Left ventricle myocardium inferior (tissue), 1 donor: Measurements from ENCODE around the gene IL2RA. TPM values are rescaled to one million over a fixed set of nuclear protein-coding genes. Genes with fewer than 3 reads are reported as not detected.

ENCODE experiments used
- DNase-seq: peaks from one replicate; pipeline ENCODE4 v3.0.0-alpha.2; 2020
- H3K27ac ChIP-seq: fragments of 200-600 bp; replicated peaks from 2 replicates; pipeline ENCODE4 v1.8.0; 2021
- H3K27me3 ChIP-seq: fragments of 200-600 bp; 2 replicates; pipeline ENCODE4 v1.8.0; 2021; ENCODE audit warnings: low read depth
- H3K36me3 ChIP-seq: fragments of 200-600 bp; 2 replicates; pipeline ENCODE4 v1.8.0; 2021
- H3K4me1 ChIP-seq: fragments of 200-600 bp; 2 replicates; pipeline ENCODE4 v1.8.0; 2021
- H3K4me3 ChIP-seq: fragments of 200-600 bp; 2 replicates; pipeline ENCODE4 v1.8.0; 2021; ENCODE audit warnings: mild to moderate bottlenecking, moderate library complexity
- H3K9me3 ChIP-seq: fragments of 200-600 bp; replicated peaks from 2 replicates; pipeline ENCODE4 v1.8.0; 2021
- CTCF ChIP-seq: fragments of 200-600 bp; IDR thresholded peaks from 2 replicates; pipeline ENCODE4 v1.8.0; 2021; ENCODE audit warnings: antibody characterized with exemption, mild to moderate bottlenecking, borderline replicate concordance
- intact Hi-C: fragments of 100-400 bp; cut with micrococcal nuclease; formaldehyde crosslinking; loops from one replicate; pipeline ENCODE4 v1.11.0; 2022
- total RNA-seq: library from RNA; stranded (reverse); fragmentation: NEBNext Ultra II Directional; extraction: Animal tissue kit (Norgen Biotek cat#: 25700); gene quantifications from one replicate; pipeline ENCODE4 v1.2.1, GENCODE V29; 2021
- donor health status: DM: no; HTN: yes; CAD: no; lungs with severe emphysema.

Gene IL2RA
- total RNA-seq, 1 donor from 2014 or later = 2.3 TPM

DNA sequence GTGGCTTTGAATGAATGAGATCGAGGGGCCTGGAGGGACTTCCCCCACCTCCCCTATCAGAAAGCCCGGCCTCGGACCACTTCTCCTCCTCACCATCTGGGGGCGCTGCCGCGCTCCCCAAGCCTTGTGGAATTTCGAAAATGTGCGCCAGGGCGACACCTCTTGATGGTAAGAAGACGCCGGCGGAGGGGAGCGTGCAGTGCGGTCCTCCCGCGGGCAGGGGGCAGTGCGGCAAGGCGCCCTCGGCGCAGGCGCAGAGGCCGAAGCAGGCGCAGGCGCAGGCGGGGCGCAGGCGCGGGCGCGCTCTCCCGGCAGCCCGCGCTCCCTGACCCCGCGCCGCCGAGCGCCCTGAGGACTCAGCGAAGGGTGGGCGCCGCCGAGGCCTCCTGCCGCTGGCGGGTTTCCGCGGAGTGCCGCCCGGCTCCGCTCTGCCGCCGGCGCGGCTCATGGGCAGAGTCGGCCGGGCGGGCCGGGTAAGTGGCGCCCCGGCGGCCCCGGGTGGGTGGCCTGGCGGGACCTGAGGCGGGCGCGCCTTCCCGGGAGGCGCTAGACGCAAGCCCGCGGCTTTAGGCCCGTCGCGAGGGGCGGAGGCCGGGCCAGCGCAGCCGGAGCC, 26.7 kb upstream of the IL2RA start, which contains the start of gene RBM17:
Gene RBM17, plus strand, starts transcription at position 314 of the 613 bp plus-strand sequence. CDS start 8,032 bp downstream, outside the sequence.
- intact Hi-C loops = loop anchor here (5.0 kb wide), 2 partner anchors 37 to 77 kb away; no protein-coding TSS in a partner anchor
- Histone ChIP-seq H3K4me3 (peak within 1 kb of the TSS; percentile 98), H3K4me1 (peaks cover 81% of the 10 kb centered on the region), H3K27me3 (peaks cover 5% of the 10 kb centered on the region), H3K36me3 (no peaks in the 10 kb centered on the region), H3K27ac (peak within 1 kb of the TSS; percentile 97), H3K9me3 (no peaks in the 10 kb centered on the region)
- TF ChIP-seq CTCF = peak; percentile 100
- peak; percentile 95 for DNase-seq

- intact Hi-C loops = loop anchor here (5.0 kb wide), 2 partner anchors 34 to 74 kb away; no protein-coding TSS in a partner anchor
- DNase-seq = peak; percentile 91
- peaks cover 74% of the 10 kb centered on the region for H3K4me1 ChIP-seq
- H3K4me3 ChIP-seq = peak overlapping the region; percentile 51
- peak overlapping the region; percentile 90 for H3K27ac ChIP-seq
- no peaks in the 10 kb centered on the region for H3K36me3 ChIP-seq
- H3K27me3 ChIP-seq = peaks cover 15% of the 10 kb centered on the region
- TF ChIP-seq CTCF = peak; percentile 85
- H3K9me3 ChIP-seq = no peaks in the 10 kb centered on the region
Measured at GRCh38 chr10:6086375-6087233, 24.4 kb upstream of the IL2RA start.

DNA sequence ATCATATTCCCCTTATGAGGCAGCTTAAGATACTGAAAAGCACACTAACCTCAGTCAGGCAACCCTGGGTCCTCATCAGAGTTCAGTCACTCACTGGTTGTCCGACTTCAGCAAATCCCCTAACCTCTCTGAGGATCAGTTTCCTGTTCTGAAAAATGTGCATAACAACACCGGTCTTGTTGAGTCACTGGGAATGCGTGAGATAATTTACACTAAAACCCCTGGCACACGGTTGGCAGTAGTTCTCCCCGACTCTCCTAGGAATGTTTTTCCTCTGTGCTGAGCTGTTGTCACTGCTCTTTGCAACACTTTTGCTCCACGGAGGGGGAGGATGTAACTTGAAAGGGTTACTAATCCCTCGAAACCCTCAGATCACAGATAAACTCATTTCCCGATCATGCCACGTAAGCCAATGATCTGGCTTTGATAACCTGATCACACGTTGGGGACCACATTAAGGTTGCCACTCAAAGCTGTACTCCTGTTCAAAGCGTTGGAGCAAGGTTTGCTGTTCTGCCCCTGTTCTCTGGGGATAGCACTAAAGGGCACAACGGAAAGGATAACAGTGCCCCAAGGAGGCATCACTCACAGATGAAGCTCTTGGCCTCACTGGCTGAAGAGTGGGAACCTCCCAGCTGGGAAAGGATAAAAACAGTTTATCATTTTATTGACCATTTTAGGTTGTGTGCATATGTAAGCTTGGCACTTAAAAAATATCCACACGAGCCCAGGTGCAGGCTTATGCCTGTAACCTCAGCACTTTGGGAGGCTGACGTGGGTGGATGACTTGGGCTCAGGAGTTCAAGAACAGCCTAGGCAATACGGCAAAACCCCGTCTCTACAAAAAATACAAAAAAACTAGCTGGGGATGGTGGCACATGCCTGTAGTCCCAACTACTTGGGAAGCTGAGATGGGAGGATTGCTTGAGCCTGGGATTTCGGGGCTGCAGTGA, 21.6 kb upstream of the IL2RA start:
- peak overlapping the region; percentile 54 for H3K27ac ChIP-seq

GRCh38 chr10:6082496-6083395, 20.6 kb upstream of the IL2RA start:
- Histone ChIP-seq H3K27me3 (peaks cover 17% of the 10 kb centered on the region), H3K4me1 (peaks cover 39% of the 10 kb centered on the region), H3K9me3 (no peaks in the 10 kb centered on the region), H3K36me3 (no peaks in the 10 kb centered on the region), H3K27ac (peak overlapping the region; percentile 54), H3K4me3 (no peak overlapping the region)
- no peak for TF ChIP-seq CTCF
- peak; percentile 63 for DNase-seq
- intact Hi-C loops = no loop called here

More for the DNA sequence above, 21.6 kb upstream of the IL2RA start:
- H3K36me3 ChIP-seq = no peaks in the 10 kb centered on the region
- peaks cover 48% of the 10 kb centered on the region for H3K4me1 ChIP-seq
- intact Hi-C loops = no loop called here
- no peak overlapping the region for H3K4me3 ChIP-seq
- H3K27me3 ChIP-seq = peaks cover 17% of the 10 kb centered on the region
- H3K9me3 ChIP-seq = no peaks in the 10 kb centered on the region
- TF ChIP-seq CTCF = no peak
- no peak for DNase-seq
